GM21381 (cell line): Measurements from ENCODE around the gene ADCY5.

Experiments
- ATAC-seq: cut with Tn5 transposase; IDR thresholded peaks from one replicate; pipeline ENCODE4 v1.9.1; 2021; ENCODE audit warnings: mild to moderate bottlenecking, moderate library complexity; ENCODE audit not compliant: unreplicated experiment

The ADCY5 gene

GRCh38 chr3:123346021-123346420 lies 102.9 kb downstream of the ADCY5 start:
- no peak for ATAC-seq

- no peak for ATAC-seq
Observed at GRCh38 chr3:123344907-123345594, 103.8 kb downstream of the ADCY5 start.

GRCh38 chr3:123344175-123344906 lies 104.5 kb downstream of the ADCY5 start:
- no peak for ATAC-seq

- no peak for ATAC-seq
Observed at GRCh38 chr3:123343296-123344174, 105.4 kb downstream of the ADCY5 start.

GRCh38 chr3:123342631-123343080 lies 106.2 kb downstream of the ADCY5 start:
- ATAC-seq: no peak

GRCh38 chr3:123341871-123342630 lies 106.8 kb downstream of the ADCY5 start:
- no peak for ATAC-seq

- ATAC-seq: no peak
Observed at GRCh38 chr3:123340336-123340735, 108.6 kb downstream of the ADCY5 start.

GRCh38 chr3:123339302-123339701 lies 109.6 kb downstream of the ADCY5 start:
- no peak for ATAC-seq

- ATAC-seq: no peak
Observed at GRCh38 chr3:123338620-123339061, 110.2 kb downstream of the ADCY5 start.

GRCh38 chr3:123337948-123338619 lies 110.8 kb downstream of the ADCY5 start:
- ATAC-seq: no peak

GRCh38 chr3:123337226-123337625 lies 111.7 kb downstream of the ADCY5 start:
- no peak for ATAC-seq

- no peak for ATAC-seq
Observed at GRCh38 chr3:123336441-123336851, 112.4 kb downstream of the ADCY5 start.

- ATAC-seq: no peak
Observed at GRCh38 chr3:123336001-123336400, 112.9 kb downstream of the ADCY5 start.

- ATAC-seq: no peak
Observed at GRCh38 chr3:123335007-123335670, 113.8 kb downstream of the ADCY5 start.

- no peak for ATAC-seq
Observed at GRCh38 chr3:123334056-123334455, 114.8 kb downstream of the ADCY5 start.

GRCh38 chr3:123333401-123333800 lies 115.5 kb downstream of the ADCY5 start:
- no peak for ATAC-seq

GRCh38 chr3:123332124-123332641 lies 116.7 kb downstream of the ADCY5 start:
- no peak for ATAC-seq

- no peak for ATAC-seq
Observed at GRCh38 chr3:123331651-123332050, 117.2 kb downstream of the ADCY5 start.

GRCh38 chr3:123331006-123331405 lies 117.9 kb downstream of the ADCY5 start:
- no peak for ATAC-seq
